IMR-90 (cell line): ENCODE data around the gene ADCY1.
"Not testable (repeated sequence)": the region's sequence is repeated elsewhere in the genome, so short reads cannot be mapped to it uniquely, and the experiment has no call there.

Experiments
- CTCF ChIP-seq: conservative IDR thresholded peaks from 2 replicates; pipeline ENCODE4 v1.5.1; 2012; ENCODE audit warnings: mild to moderate bottlenecking, low read depth, low read length, improper control_type of control experiment
- ELK1 ChIP-seq: fragments of 150-350 bp; IDR thresholded peaks from 2 replicates; pipeline ENCODE4 v1.6.1; 2016; ENCODE audit warnings: low read depth, mild to moderate bottlenecking, low read length, moderate library complexity, borderline replicate concordance
- FOS ChIP-seq: fragments of 150-350 bp; IDR thresholded peaks from 2 replicates; pipeline ENCODE4 v1.6.1; 2016; ENCODE audit warnings: low read depth, low read length
- NFE2L2 ChIP-seq: fragments of 150-350 bp; IDR thresholded peaks from 2 replicates; pipeline ENCODE4 v1.6.1; 2016; ENCODE audit warnings: low read depth, mild to moderate bottlenecking, low read length
- POLR2A ChIP-seq: IDR thresholded peaks from 2 replicates; pipeline ENCODE4 v1.6.1; 2012; ENCODE audit warnings: mild to moderate bottlenecking, low read depth, low read length
- RAD21 ChIP-seq: IDR thresholded peaks from 2 replicates; pipeline ENCODE4 v1.6.1; 2012; ENCODE audit warnings: low read length, improper control_type of control experiment
- RFX5 ChIP-seq: IDR thresholded peaks from 2 replicates; pipeline ENCODE4 v1.8.0; 2012; ENCODE audit warnings: low read depth, mild to moderate bottlenecking, low read length, moderate library complexity

- TF ChIP-seq ELK1, CTCF, POLR2A, RAD21, NFE2L2, FOS, RFX5: not testable (repeated sequence)
Measured at GRCh38 chr7:45545105-45545710, 29.0 kb upstream of the ADCY1 start.
